ENCODE measurements around the gene METTL5.
"Not testable (repeated sequence)": the region's sequence is repeated elsewhere in the genome, so short reads cannot be mapped to it uniquely, and the experiment has no call there.

The METTL5 gene

GRCh38 chr2:169828141-169828811 is 3.6 kb upstream of the METTL5 start:
- peak; percentile 33 for DNase-seq (ENCODE audit: low spot score)

- DNase-seq (ENCODE audit: low spot score) = peak; percentile 88
These were observed 2.8 kb upstream of the METTL5 start, which contains the start of gene UBR3 for GRCh38 chr2:169827272-169828140. TSS of gene UBR3 (plus strand) at chr2:169827454. CDS start at chr2:169827508, 54 bp downstream.

- DNase-seq (ENCODE audit: low spot score) = no peak
These were observed 721 bp downstream of the METTL5 start for GRCh38 chr2:169823996-169824372.

- no peak for DNase-seq (ENCODE audit: low spot score)
These were observed 1.8 kb downstream of the METTL5 start for GRCh38 chr2:169822785-169823392.

- DNase-seq (ENCODE audit: low spot score) = no peak
These were observed 2.7 kb downstream of the METTL5 start for GRCh38 chr2:169822036-169822435.

GRCh38 chr2:169820101-169820500 is 4.6 kb downstream of the METTL5 start:
- not testable (repeated sequence) for DNase-seq (ENCODE audit: low spot score)

- no peak for DNase-seq (ENCODE audit: low spot score)
These were observed 5.6 kb downstream of the METTL5 start for GRCh38 chr2:169819106-169819505.

- DNase-seq (ENCODE audit: low spot score) = no peak
These were observed 6.5 kb downstream of the METTL5 start for GRCh38 chr2:169818241-169818640.

GRCh38 chr2:169817369-169817768 is 7.3 kb downstream of the METTL5 start:
- not testable (repeated sequence) for DNase-seq (ENCODE audit: low spot score)

GRCh38 chr2:169816961-169817360 is 7.7 kb downstream of the METTL5 start:
- DNase-seq (ENCODE audit: low spot score) = not testable (repeated sequence)

- DNase-seq (ENCODE audit: low spot score) = no peak
These were observed 8.9 kb downstream of the METTL5 start for GRCh38 chr2:169815849-169816248.

GRCh38 chr2:169808221-169808620 is 16.5 kb downstream of the METTL5 start:
- DNase-seq (ENCODE audit: low spot score) = no peak

- DNase-seq (ENCODE audit: low spot score) = no peak
These were observed 18.1 kb downstream of the METTL5 start for GRCh38 chr2:169806586-169806985.

GRCh38 chr2:169803480-169803879 is 21.2 kb downstream of the METTL5 start:
- DNase-seq (ENCODE audit: low spot score) = no peak

GRCh38 chr2:169798718-169799592 is 25.8 kb downstream of the METTL5 start, which contains the start of gene SSB:
TSS of gene SSB (plus strand) at chr2:169798871. CDS start at chr2:169800961, 2,090 bp downstream.
- peak; percentile 94 for DNase-seq (ENCODE audit: low spot score)

- no peak for DNase-seq (ENCODE audit: low spot score)
These were observed 26.3 kb downstream of the METTL5 start for GRCh38 chr2:169798397-169798717.

- DNase-seq (ENCODE audit: low spot score) = no peak
These were observed 27.1 kb downstream of the METTL5 start for GRCh38 chr2:169797601-169798000.

GRCh38 chr2:169796441-169796840 is 28.3 kb downstream of the METTL5 start:
- no peak for DNase-seq (ENCODE audit: low spot score)

GRCh38 chr2:169795181-169795580 is 29.5 kb downstream of the METTL5 start:
- no peak for DNase-seq (ENCODE audit: low spot score)

GRCh38 chr2:169790581-169790980 is 34.1 kb downstream of the METTL5 start:
- no peak for DNase-seq (ENCODE audit: low spot score)

GRCh38 chr2:169782513-169782912 is 42.2 kb downstream of the METTL5 start:
- no peak for DNase-seq (ENCODE audit: low spot score)

Measured in CD4-positive, alpha-beta T cell treated with Interleukin-6 at 100 ng/mL for 8 hours (primary cell).